ENCODE results near the gene LRP5.

The LRP5 gene

GRCh38 chr11:68439355-68440065, 127.1 kb downstream of the LRP5 start:
- H4K20me1 ChIP-seq (ENCODE audit: insufficient read depth, low read length, poor library complexity, severe bottlenecking), result peaks cover 3% of the 10 kb centered on the region
- H3F3A ChIP-seq (ENCODE audit: low read depth), result peaks cover 5% of the 10 kb centered on the region; the same call in 1 of the 2 replicates
- no peaks in the 10 kb centered on the region for H3K79me2 ChIP-seq (ENCODE audit: insufficient read depth, low read length)
- H2AFZ ChIP-seq (ENCODE audit: low read length), result no peak overlapping the region
- H3K4me1 ChIP-seq (ENCODE audit: insufficient read depth, low read length, poor library complexity, severe bottlenecking), result peaks cover 15% of the 10 kb centered on the region
- no peak for TF ChIP-seq EZH2phosphoT487 (IDR thresholded peaks at IDR 0.05; ENCODE audit: borderline replicate concordance)
- TF ChIP-seq CTCF (conservative IDR thresholded peaks at IDR 0.05; ENCODE audit: low read length), result no peak
- H3K36me3 ChIP-seq (ENCODE audit: insufficient read depth, low read length), result peaks cover 38% of the 10 kb centered on the region; the same call in 1 of the 2 replicates
- no peaks in the 10 kb centered on the region for H3K9me3 ChIP-seq (ENCODE audit: insufficient read depth, low read depth, low read length)
- no peak overlapping the region for H3K4me2 ChIP-seq (ENCODE audit: low read depth, low read length, poor library complexity, severe bottlenecking)
- no peaks in the 10 kb centered on the region for H3K27me3 ChIP-seq (ENCODE audit: insufficient read depth, low read length, poor library complexity, severe bottlenecking)
- no peak overlapping the region for H3K9ac ChIP-seq (ENCODE audit: low read depth, low read length, poor library complexity, severe bottlenecking)
- no peaks in the 10 kb centered on the region for H3K9me2 ChIP-seq (replicated peaks; ENCODE audit: low read depth, low read length)
- H3K4me3 ChIP-seq (ENCODE audit: low read length, poor library complexity, severe bottlenecking), result no peak overlapping the region

GRCh38 chr11:68440224-68440623, 127.8 kb downstream of the LRP5 start:
- no peaks in the 10 kb centered on the region for H3K27me3 ChIP-seq (ENCODE audit: insufficient read depth, low read length, poor library complexity, severe bottlenecking)
- H3K9ac ChIP-seq (ENCODE audit: low read depth, low read length, poor library complexity, severe bottlenecking), result no peak overlapping the region
- no peak overlapping the region for H3K4me3 ChIP-seq (ENCODE audit: low read length, poor library complexity, severe bottlenecking)
- H3F3A ChIP-seq (ENCODE audit: low read depth), result peaks cover 5% of the 10 kb centered on the region; the same call in 1 of the 2 replicates
- no peak overlapping the region for H2AFZ ChIP-seq (ENCODE audit: low read length)
- no peak overlapping the region for H3K4me2 ChIP-seq (ENCODE audit: low read depth, low read length, poor library complexity, severe bottlenecking)
- H3K9me3 ChIP-seq (ENCODE audit: insufficient read depth, low read depth, low read length), result no peaks in the 10 kb centered on the region
- no peaks in the 10 kb centered on the region for H3K79me2 ChIP-seq (ENCODE audit: insufficient read depth, low read length)
- no peaks in the 10 kb centered on the region for H3K9me2 ChIP-seq (replicated peaks; ENCODE audit: low read depth, low read length)
- H3K36me3 ChIP-seq (ENCODE audit: insufficient read depth, low read length), result peaks cover 35% of the 10 kb centered on the region; the same call in 1 of the 2 replicates
- peaks cover 3% of the 10 kb centered on the region for H4K20me1 ChIP-seq (ENCODE audit: insufficient read depth, low read length, poor library complexity, severe bottlenecking)
- TF ChIP-seq EZH2phosphoT487 (IDR thresholded peaks at IDR 0.05; ENCODE audit: borderline replicate concordance) (no peak), CTCF (conservative IDR thresholded peaks at IDR 0.05; ENCODE audit: low read length) (no peak)
- peaks cover 15% of the 10 kb centered on the region for H3K4me1 ChIP-seq (ENCODE audit: insufficient read depth, low read length, poor library complexity, severe bottlenecking)

- H4K20me1 ChIP-seq (ENCODE audit: insufficient read depth, low read length, poor library complexity, severe bottlenecking), result peaks cover 3% of the 10 kb centered on the region
- TF ChIP-seq EZH2phosphoT487 (IDR thresholded peaks at IDR 0.05; ENCODE audit: borderline replicate concordance), result no peak
- TF ChIP-seq CTCF (conservative IDR thresholded peaks at IDR 0.05; ENCODE audit: low read length), result 0 out of 2 replicates have a peak, but pooled peaks have one; percentile 11
- H3K36me3 ChIP-seq (ENCODE audit: insufficient read depth, low read length), result peaks cover 33% of the 10 kb centered on the region; the same call in 1 of the 2 replicates
- no peaks in the 10 kb centered on the region for H3K27me3 ChIP-seq (ENCODE audit: insufficient read depth, low read length, poor library complexity, severe bottlenecking)
- peak overlapping the region; percentile 36 for H3K4me2 ChIP-seq (ENCODE audit: low read depth, low read length, poor library complexity, severe bottlenecking)
- H3K9ac ChIP-seq (ENCODE audit: low read depth, low read length, poor library complexity, severe bottlenecking), result no peak overlapping the region
- no peaks in the 10 kb centered on the region for H3K9me3 ChIP-seq (ENCODE audit: insufficient read depth, low read depth, low read length)
- H3F3A ChIP-seq (ENCODE audit: low read depth), result peaks cover 5% of the 10 kb centered on the region; the same call in 1 of the 2 replicates
- no peak overlapping the region for H2AFZ ChIP-seq (ENCODE audit: low read length)
- no peak overlapping the region for H3K4me3 ChIP-seq (ENCODE audit: low read length, poor library complexity, severe bottlenecking)
- H3K9me2 ChIP-seq (replicated peaks; ENCODE audit: low read depth, low read length), result no peaks in the 10 kb centered on the region
- H3K4me1 ChIP-seq (ENCODE audit: insufficient read depth, low read length, poor library complexity, severe bottlenecking), result peaks cover 15% of the 10 kb centered on the region
- no peaks in the 10 kb centered on the region for H3K79me2 ChIP-seq (ENCODE audit: insufficient read depth, low read length)
Measured at GRCh38 chr11:68441466-68442230, 129.3 kb downstream of the LRP5 start.

Measured in Loucy (cell line).